Gastroesophageal sphincter (tissue), 4 donors: ENCODE measurements around the gene ZMYND19. TPM values are rescaled to one million over a fixed set of nuclear protein-coding genes. Genes with fewer than 3 reads are reported as not detected.

Experiments used
- ATAC-seq: fragments of 150-250 bp; one replicate; pipeline ENCODE4 v1.9.1; 2016; ENCODE audit warnings: mild to moderate bottlenecking, moderate library complexity
- H3K27ac ChIP-seq, 4 donors: fragments of 200-600 bp; sonication (generic) in 3 of 4; 1 replicate in 3 of 4; 2 replicates in 1 of 4; pipeline ENCODE4 v1.5.1; 2016 to 2019
- H3K27me3 ChIP-seq: fragments of 200-600 bp; sonication (generic); one replicate; pipeline ENCODE4 v1.5.1; 2019
- H3K36me3 ChIP-seq, 2 donors: fragments of 200-600 bp; sonication (generic); one replicate each; pipeline ENCODE4 v1.5.1; 2019; ENCODE audit warnings: control low read depth in 1 of 2
- H3K4me1 ChIP-seq, 3 donors: fragments of 200-600 bp; sonication (generic); 1 replicate in 2 of 3; 2 replicates in 1 of 3; pipeline ENCODE4 v1.5.1; 2016 to 2019; ENCODE audit warnings: control low read depth in 2 of 3
- H3K4me3 ChIP-seq, 2 donors: fragments of 200-600 bp; sonication (generic); one replicate each; pipeline ENCODE4 v1.5.1; 2019; ENCODE audit warnings: mild to moderate bottlenecking in 1 of 2, moderate library complexity in 1 of 2
- H3K9me3 ChIP-seq, 3 donors: fragments of 200-600 bp; sonication (generic); one replicate each; pipeline ENCODE4 v1.5.1; 2017 to 2019; ENCODE audit warnings: control low read depth in 2 of 3
- CTCF ChIP-seq, 4 experiments: fragments of 200-600 bp in 2 of 4; fragments of 450-650 bp in 2 of 4; sonication (generic) in 1 of 4; IDR thresholded peaks; one replicate each; pipeline ENCODE4 v1.5.1; 2017 to 2019; ENCODE audit warnings: antibody characterized with exemption in 4 of 4, mild to moderate bottlenecking in 2 of 4, moderate library complexity in 2 of 4
- EP300 ChIP-seq: sonication (generic); formaldehyde crosslinking; IDR thresholded peaks from one replicate; pipeline ENCODE4 v1.6.1; 2017; ENCODE audit warnings: antibody characterized with exemption, mild to moderate bottlenecking
- POLR2A ChIP-seq, 2 donors: fragments of 450-650 bp; IDR thresholded peaks; one replicate each; pipeline ENCODE4 v1.6.1; 2017; ENCODE audit warnings: antibody characterized with exemption in 2 of 2, mild to moderate bottlenecking in 2 of 2, moderate library complexity in 1 of 2
- POLR2AphosphoS5 ChIP-seq: sonication (generic); formaldehyde crosslinking; IDR thresholded peaks from one replicate; pipeline ENCODE4 v1.6.1; 2017; ENCODE audit warnings: antibody characterized with exemption
- WGBS, 2 donors: methylation state at CpG; one replicate each; pipeline ENCODE4 v1.1.5; 2018; ENCODE audit warnings: low coverage in 1 of 2; 5-methylcytosine and 5-hydroxymethylcytosine counted together
- total RNA-seq, 4 donors: library from RNA; depleted of rRNA; stranded (reverse); fragments of >200 nt; gene quantifications; one replicate each; pipeline ENCODE4 v1.1.0, GENCODE V29; 2016

The ZMYND19 gene
- 10 to 100 TPM in 2 of 4 donors, 1 to 10 TPM in 2; 9.5 to 17.1 (median 13.2) TPM for total RNA-seq

- H3K27ac ChIP-seq: peak within 1 kb of the TSS in 3 of 4 donors; percentile 77 to 82 (median 82)
- WGBS, 2 donors: 0 to 1% methylated on average over 12 to 20 of the region's 113 CpGs
- no peak for TF ChIP-seq POLR2AphosphoS5
- TF ChIP-seq CTCF (IDR thresholded peaks at IDR 0.05): peak in 1 of 4 experiments; percentile 7
- peak within 1 kb of the TSS; percentile 68 to 79 for H3K4me3 ChIP-seq
- peak; percentile 99 for ATAC-seq
- no peaks in the 10 kb centered on the region for H3K27me3 ChIP-seq
- H3K9me3 ChIP-seq: no peaks in the 10 kb centered on the region
- H3K4me1 ChIP-seq: peaks cover 0 to 31% (median 6%) of the 10 kb centered on the region in 3 donors
- H3K36me3 ChIP-seq: peaks cover 0 to 29% of the 10 kb centered on the region in 2 donors
Observed at GRCh38 chr9:137590469-137591383, at the start of gene ZMYND19. ZMYND19 (minus strand) TSS chr9:137590512; CDS start chr9:137590263, 249 bp downstream.

- 36 to 79% methylated on average over 4 to 12 of the region's 12 CpGs for WGBS, 2 donors
- Histone ChIP-seq H3K27ac (no peak overlapping the region), H3K27me3 (no peaks in the 10 kb centered on the region), H3K4me1 (peaks cover 0 to 18% (median 0%) of the 10 kb centered on the region in 3 donors), H3K36me3 (peaks cover 0 to 17% of the 10 kb centered on the region in 2 donors), H3K9me3 (no peaks in the 10 kb centered on the region), H3K4me3 (peak overlapping the region in 1 of 2 donors; percentile 4)
- TF ChIP-seq CTCF (IDR thresholded peaks at IDR 0.05): no peak
- no peak for TF ChIP-seq POLR2A (IDR thresholded peaks at IDR 0.05)
- TF ChIP-seq POLR2AphosphoS5: no peak
- TF ChIP-seq EP300: no peak
- no peak for ATAC-seq
Observed at GRCh38 chr9:137639303-137640051, 49.2 kb upstream of the ZMYND19 start.

GRCh38 chr9:137638680-137639079 is 48.4 kb upstream of the ZMYND19 start:
- 90 to 92% methylated on average over 5 to 6 of the region's 6 CpGs for WGBS, 2 donors
- Histone ChIP-seq H3K4me3 (no peak overlapping the region), H3K27ac (no peak overlapping the region), H3K27me3 (no peaks in the 10 kb centered on the region), H3K9me3 (no peaks in the 10 kb centered on the region), H3K36me3 (peaks cover 0 to 11% of the 10 kb centered on the region in 2 donors), H3K4me1 (peaks cover 0 to 18% (median 0%) of the 10 kb centered on the region in 3 donors)
- no peak for ATAC-seq
- TF ChIP-seq POLR2A (IDR thresholded peaks at IDR 0.05): no peak
- TF ChIP-seq EP300: no peak
- no peak for TF ChIP-seq CTCF (IDR thresholded peaks at IDR 0.05)

- H3K4me3 ChIP-seq: no peak overlapping the region
Observed at GRCh38 chr9:137634016-137634415, 43.7 kb upstream of the ZMYND19 start.

More at GRCh38 chr9:137634016-137634415, 43.7 kb upstream of the ZMYND19 start:
- no peak overlapping the region for H3K27ac ChIP-seq
- H3K4me1 ChIP-seq: peaks cover 0 to 49% (median 18%) of the 10 kb centered on the region in 3 donors
- no peak for ATAC-seq
- no peaks in the 10 kb centered on the region for H3K27me3 ChIP-seq
- H3K9me3 ChIP-seq: no peaks in the 10 kb centered on the region
- WGBS, 2 donors: 92% methylated on average over 5 of the region's 5 CpGs; no CpG with 5 or more reads in 1 of the 2 donors
- no peak for TF ChIP-seq POLR2A (IDR thresholded peaks at IDR 0.05)
- no peak for TF ChIP-seq POLR2AphosphoS5
- no peak for TF ChIP-seq CTCF (IDR thresholded peaks at IDR 0.05)
- no peak for TF ChIP-seq EP300
- no peaks in the 10 kb centered on the region for H3K36me3 ChIP-seq
